ENCODE measurements around the gene KIF4A.
"Not testable (repeated sequence)": the region's sequence is repeated elsewhere in the genome, so short reads cannot be mapped to it uniquely, and the experiment has no call there.

The KIF4A gene

DNA sequence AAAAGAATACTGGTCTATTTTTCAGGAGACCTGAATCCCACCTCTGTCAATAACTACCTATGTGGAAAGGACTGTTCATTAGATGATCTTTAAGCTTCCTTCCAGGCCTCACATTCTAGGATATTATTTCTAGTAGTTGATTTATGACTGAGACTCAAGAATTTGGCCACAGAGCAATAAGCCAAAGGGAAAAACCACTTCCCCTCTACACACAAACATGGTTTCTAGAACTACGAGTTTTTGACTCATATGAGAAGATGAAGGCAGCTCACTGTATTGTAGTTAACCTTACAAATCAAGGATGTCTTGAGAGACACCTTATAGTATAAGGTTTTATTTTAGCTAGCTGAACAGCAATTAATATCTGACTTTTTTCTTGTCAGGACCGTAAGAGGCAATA is 96.3 kb downstream of the KIF4A start:
- no peak for DNase-seq (ENCODE audit: low read depth in 2 of 2)

DNA sequence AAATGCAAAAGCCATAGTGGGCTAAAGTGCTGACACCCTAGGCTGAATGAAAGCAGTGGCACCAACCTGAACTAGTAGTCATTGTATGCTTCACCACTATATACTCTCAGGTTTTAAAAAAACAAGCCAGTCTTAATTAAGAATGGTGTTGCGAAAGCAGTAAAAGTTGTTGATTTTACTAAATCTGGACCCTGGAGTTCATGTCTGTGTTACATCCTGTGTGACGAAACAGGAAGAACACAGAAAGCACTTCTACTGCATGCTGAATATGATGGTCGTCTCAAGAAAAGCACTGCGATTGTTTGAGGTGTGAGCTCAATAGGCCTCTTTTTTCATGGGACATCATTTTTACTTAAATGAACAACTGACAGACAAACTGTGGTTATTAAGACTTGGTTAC is 109.0 kb downstream of the KIF4A start:
- DNase-seq (ENCODE audit: low read depth in 2 of 2): peak in 1 of 2 experiments; percentile 5

DNA sequence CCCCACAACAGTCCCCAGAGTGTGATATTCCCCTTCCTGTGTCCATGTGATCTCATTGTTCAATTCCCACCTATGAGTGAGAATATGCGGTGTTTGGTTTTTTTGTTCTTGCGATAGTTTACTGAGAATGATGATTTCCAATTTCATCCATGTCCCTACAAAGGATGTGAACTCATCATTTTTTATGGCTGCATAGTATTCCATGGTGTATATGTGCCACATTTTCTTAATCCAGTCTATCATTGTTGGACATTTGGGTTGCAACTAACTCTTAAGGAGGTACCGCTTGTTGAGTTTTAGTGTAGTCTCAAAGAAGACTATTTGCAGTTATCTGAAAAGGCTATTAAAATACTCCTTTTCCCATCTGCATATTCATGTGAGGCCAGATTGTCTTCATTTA is 110.3 kb downstream of the KIF4A start:
- not testable (repeated sequence) for DNase-seq (ENCODE audit: low read depth in 2 of 2)

DNA sequence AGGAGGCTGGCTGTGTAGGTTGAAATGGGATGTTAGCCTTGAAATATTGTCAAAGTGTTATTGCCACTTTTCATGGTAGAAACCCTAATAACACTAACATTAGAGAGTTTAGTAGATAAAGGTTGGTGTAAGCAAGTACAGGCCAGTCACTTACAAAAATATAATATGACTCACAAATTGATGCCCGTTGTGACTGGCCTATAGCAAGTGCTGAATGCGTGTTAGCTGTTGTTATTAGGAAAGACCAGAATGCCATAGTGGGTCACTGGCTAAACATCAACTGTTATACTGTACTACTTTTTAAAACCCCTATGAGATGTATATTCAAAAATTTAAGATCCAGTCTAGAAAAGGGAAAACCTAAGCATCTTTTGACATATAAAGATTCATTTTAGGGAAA is 112.8 kb downstream of the KIF4A start:
- no peak for DNase-seq (ENCODE audit: low read depth in 2 of 2)

DNA sequence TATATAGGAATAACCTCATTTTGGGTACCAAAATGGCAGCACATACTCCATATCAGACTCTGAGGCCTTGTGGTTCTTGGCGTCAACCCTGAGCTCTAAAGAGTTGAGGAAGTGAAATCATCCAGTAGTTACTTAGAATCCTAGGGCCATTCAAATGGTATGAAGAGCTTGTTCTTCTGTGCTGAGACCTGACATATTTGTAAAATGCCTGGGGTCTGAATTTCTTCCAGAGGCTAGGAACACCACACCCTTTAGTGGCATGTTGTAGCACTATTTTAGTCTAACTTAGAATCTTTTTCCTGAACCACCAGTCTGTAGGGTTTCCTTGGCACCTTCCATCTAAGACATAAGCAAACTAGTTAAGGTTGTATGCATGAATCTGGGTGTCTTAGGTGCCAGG is 115.1 kb downstream of the KIF4A start:
- no peak for DNase-seq (ENCODE audit: low read depth in 2 of 2)

DNA sequence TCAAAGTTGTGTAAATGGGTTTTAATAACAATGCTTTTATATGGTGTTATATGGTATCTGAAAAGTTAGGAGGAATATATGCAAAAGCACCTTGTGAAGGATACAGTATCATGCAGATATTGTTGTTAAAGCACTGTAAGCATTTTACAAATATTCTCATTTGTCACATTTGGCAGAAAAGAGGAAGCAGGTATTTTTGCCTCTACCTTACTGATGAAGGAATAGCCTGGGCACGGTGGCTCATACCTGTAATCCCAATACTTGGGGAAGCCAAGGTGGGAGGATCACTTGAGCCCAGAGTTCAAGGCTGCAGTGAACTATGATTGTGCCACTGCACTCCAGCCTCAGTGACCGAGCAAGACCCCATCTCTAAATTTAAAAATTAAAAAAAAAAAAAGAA is 121.0 kb downstream of the KIF4A start:
- no peak for DNase-seq (ENCODE audit: low read depth in 2 of 2)

DNA sequence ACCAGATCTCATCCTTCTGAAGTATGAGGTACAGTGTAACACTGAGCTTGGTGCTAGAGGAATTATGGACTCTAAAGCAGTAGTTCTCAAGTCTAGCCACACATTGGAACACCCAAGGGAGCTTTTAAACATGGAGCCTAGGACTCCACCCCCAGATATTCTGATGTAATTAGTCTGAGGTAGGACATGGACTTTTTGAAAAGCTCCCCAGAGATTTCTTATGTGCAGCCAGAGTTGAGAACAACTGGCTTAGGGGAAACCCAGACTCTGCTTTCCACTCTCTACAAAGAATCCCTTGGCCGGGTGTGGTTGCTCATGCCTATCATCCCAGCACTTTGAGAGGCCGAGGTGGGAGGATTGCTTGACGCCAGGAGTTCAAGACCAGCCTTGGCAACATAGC is 121.6 kb downstream of the KIF4A start:
- DNase-seq (ENCODE audit: low read depth in 2 of 2): no peak

DNA sequence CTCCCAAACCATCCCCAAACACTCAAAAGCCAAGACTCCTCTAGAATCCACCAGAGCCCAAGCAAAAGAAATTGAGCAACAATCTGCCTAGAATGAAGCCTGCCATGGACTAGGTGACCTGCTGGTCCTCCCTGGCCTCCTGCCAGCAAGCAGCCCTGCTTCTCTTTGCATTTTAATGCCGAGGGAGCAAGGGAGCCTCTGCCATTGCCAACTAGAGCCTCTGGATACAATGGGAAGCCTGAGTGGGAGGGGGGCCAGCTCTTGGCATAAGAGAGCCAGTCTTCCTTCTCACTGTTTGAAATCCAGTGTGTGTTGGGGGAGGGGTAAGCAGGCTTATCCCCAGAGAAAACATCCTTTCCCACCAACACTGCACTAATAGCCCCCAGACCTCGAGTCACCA is 131.7 kb downstream of the KIF4A start:
- DNase-seq (ENCODE audit: low read depth in 2 of 2): no peak

DNA sequence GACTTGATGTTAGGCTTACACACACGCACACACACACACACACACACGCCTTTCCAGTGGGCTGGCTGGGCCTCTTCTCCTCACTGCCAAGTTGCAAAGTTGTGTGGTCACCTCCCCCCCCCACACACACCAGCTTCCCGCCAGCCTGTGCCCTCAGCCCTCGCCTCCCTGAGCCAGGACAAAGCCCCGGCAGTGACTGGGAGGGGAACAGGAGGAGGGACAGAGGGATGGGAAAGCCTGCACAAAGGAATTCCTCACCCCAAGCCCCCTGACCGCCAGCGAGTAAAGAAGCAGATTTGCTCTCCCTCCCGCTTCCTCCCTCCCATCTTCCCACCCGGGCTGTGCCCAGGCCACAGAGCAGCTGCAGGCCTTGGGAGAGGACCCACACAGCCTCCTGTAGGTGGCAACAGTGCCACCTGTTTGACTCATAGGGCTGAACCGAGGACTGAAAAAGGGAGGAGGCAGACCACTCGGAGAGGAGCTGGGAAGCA is 133.0 kb downstream of the KIF4A start, which contains the start of gene GDPD2:
Gene GDPD2, plus strand, starts transcription at position 464 of the 491 bp plus-strand sequence. CDS start 1,671 bp downstream, outside the sequence.
- no peak for DNase-seq (ENCODE audit: low read depth in 2 of 2)

DNA sequence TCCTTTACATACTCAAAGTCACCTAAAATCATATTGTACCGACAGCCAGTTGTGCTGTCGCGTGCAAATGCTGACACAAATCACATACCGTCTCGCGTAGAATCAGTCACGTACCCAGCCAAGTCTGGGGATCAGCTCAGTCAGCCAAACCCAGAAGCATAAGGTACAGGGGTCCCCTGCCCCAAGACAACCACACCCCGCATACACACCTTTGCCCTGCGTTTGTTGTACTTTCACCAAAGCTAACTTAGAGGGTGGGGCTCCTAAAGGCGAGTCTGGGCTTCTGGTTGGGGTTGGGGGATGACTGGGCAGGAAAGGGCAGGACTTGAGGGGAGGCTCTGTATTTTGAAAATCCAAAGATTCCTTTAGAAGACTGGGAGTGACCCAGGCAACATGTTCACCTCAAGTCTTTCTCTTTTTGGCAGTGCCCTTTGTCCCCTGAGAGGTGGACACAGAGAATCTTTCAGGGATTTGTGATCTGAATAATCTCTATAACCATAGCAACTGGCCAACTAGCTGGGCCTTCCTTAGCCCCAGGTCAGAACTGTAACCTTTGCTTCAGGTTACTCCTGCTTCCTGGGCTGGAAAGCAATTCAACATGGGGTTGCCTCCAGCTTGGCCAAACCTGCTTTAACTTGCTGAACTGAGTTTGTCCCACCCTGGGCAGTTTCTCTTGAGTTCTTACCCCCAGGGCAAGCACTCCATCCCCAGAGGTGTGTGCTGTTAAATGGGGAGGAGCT is 134.2 kb downstream of the KIF4A start:
- DNase-seq (ENCODE audit: low read depth in 2 of 2): no peak

DNA sequence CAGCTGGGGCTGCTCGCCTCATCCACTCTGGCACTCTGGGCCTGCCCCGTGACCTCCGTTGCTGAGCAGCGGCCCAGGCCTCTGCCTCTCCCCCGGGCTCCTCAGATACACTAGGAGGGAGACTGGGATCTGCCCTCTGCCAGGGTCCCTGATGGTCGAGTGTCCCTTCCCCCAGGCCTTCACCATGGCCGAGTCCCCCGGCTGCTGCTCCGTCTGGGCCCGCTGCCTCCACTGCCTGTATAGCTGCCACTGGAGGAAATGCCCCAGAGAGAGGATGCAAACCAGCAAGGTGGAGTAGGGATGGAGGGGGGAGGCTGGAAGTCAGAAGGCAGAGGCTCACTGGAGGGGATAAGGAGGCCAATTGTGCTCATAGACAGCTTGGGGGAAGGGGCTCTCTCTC is 134.9 kb downstream of the KIF4A start:
- no peak for DNase-seq (ENCODE audit: low read depth in 2 of 2)

DNA sequence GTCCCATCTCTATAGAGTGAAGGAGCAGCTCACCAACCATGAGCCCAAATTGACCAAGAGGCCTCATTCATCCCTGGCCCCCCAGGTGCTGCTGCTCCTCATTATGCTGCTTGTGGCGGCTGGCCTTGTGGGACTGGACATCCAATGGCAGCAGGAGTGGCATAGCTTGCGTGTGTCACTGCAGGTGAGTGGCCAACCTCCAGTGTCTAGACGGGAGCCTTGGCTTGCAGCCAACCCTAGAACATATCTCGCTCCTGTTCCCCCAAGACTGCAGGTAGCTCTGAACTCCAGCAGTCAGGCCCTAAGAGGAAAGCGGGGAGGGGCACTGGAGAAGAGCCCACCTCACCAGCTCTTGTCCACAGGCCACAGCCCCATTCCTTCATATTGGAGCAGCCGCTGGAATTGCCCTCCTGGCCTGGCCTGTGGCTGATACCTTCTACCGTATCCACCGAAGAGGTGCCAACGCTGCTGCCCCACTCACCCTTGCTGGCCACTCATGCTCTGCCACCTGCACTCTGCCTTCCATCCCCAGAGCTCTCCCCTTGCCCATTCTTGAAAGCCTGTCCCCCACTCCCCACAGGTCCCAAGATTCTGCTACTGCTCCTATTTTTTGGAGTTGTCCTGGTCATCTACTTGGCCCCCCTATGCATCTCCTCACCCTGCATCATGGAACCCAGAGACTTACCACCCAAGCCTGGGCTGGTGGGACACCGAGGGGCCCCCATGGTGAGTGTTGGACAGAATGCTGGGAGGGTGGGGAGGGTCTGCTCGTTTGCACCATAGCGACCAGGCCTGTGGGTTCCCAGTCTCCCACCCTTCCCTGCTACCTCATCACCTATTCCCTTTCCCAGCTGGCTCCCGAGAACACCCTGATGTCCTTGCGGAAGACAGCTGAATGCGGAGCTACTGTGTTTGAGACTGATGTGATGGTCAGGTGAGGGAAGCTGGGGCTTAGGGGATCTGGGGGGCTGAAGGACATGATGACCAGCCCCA is 136.7 kb downstream of the KIF4A start:
- DNase-seq (ENCODE audit: low read depth in 2 of 2): no peak

DNA sequence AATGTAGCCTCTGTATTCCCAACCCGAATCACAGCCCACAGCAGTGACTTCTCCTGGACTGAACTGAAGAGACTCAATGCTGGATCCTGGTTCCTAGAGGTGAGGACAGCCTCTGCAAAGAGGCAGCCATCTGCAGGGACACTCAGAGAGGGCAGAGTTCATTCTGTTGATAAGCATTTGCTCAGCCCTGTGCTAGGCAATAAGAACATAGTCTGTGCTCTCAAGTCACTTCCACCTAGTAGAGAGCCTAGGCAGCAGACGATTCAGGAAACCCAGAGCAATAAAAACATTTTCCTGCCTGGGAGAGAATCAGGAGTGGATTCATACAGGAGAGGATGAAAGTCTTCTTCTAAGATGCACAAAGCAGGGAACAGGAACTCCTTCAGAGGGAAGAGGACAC is 137.5 kb downstream of the KIF4A start:
- no peak for DNase-seq (ENCODE audit: low read depth in 2 of 2)

DNA sequence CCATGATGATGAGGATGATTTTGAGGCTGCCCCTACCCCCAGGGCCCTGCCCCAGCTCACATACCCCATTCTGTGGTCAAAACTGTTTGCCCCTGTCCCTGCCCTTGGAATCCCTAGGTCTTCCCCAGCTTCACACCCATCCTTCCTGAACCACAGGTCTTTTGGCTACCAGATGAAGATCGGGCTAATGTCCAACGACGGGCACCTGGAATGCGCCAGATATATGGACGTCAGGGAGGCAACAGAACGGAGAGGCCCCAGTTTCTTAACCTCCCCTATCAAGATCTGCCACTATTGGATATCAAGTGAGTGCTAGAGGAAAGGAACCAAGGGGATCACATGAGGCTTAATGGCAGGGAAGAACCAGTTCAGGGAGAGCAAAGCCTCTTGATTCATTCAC is 139.9 kb downstream of the KIF4A start:
- no peak for DNase-seq (ENCODE audit: low read depth in 2 of 2)

DNA sequence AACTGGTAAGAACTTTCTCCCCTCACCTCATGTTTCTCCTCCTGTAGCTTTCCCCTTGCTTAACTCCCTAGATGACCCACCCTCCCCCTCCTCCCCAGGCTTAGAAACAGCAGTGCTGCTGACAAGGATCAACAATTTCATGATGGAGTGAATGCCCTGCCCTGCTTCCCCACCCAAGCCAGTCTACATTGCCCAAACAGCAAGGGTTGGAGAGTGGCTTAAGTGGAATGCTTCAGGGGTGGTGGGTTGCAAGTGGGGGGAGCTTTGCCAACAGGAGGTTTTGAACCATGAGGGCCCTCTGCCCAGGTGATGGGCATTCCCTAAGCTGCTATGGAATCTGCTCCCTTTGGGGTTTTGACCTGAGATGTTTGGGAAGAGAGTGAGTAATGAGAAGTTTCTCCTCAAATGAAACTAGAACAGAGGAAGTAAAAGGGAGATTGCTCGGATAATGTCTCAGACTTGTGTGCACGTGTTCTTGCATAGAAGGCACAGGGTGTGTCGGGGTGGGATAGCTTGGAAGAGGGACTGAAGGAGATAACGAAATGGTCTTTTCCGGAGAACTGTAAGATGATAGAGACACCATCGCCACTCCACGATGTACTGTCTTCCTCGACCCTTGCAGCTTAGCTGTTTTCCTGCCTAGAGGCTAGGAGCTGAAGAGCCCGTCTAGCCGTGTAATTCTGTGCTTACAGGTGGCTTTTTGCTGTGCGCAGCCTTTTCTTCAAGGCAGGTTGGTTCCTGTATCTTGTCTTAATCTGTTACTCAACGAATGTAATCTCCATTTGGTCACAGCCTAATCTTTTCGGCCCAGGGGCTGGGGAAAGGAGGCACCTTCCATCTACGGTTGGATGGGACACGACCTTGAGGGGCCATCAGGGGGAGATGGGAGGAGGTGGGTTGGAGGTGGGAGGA is 143.3 kb downstream of the KIF4A start:
- no peak for DNase-seq (ENCODE audit: low read depth in 2 of 2)

DNA sequence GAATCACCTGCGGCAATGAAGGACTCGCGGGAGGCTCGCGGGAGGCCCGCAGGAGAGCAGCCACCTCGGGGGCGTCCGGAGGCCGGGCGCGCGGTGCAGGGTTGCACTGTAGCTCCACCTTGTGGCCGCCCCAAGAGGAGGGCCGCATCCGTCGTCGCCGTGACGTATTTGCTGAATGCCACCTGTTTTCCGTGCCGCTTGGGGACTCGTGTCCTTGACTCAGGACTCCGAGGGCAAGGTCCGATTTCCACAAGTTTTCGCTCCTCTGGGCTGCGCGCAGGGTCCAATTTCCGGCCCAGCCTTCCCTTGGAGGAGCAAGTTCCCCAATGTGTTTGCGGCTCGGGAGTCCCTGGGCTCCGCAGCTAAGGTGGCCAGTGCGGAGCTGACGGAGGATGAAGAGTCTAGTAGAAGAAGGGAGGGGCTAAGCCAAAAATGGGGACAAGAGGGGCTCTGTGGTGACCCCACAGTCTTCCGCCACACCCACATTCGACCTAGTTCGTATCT is 144.0 kb downstream of the KIF4A start:
- no peak for DNase-seq (ENCODE audit: low read depth in 2 of 2)

DNA sequence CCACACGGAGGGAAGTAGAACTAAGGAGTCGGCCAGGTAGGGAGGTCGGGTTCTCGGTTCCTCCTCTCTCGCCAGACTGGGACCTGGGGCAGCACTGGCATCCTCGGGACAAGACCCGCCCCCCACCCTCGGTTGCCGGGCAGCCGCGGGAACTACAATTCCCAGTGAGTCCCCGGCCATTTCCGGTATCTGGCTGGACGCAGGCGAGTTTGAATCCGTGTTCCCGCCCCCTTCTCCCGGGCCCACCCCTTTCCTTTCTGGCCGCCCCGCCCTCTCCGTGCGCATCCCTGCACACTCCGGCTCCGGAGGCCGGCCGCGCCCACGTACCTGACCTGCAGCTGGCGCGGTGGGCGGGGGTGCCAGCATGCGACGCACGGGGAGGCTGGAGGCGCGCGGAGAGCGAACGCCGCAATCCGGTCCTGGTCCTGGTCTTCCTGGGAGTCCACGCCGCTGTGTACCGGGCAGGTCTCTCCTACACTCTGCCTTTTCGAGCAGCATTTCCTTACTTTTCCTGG is 144.5 kb downstream of the KIF4A start:
- DNase-seq (ENCODE audit: low read depth in 2 of 2): peak; percentile 32 to 41

DNA sequence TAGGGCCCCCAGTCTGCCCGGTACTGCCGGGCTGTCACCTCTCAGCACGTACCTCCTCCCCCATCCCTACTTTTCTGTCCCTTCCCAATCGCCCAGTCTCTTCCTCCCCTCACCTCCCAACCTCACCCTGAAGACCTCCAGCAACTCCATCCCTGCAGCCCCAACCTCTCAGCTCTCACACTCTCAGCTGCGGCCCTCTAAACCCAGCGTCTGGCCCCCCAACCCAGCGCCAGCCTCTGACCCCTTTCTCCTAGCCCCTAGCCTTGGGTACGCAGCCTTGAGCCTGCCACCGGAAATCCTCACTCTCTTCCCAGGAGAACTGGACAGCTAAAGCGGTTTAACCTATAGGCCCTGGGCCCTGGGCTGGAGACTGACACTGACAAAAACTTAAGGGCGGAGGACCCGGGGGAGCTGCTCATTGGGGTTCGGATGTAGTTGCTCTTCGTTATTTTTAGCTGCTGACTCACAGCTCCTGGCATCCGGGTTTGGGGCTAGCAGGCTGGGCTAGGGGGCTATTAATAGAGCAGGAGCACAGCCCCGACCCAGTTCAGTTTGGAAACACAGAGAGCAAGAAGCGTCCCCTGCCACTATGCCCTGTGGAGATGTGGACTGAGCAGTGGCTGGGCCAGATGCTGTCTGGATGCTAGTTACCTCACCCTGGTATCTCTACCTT is 145.1 kb downstream of the KIF4A start:
- no peak for DNase-seq (ENCODE audit: low read depth in 2 of 2)

DNA sequence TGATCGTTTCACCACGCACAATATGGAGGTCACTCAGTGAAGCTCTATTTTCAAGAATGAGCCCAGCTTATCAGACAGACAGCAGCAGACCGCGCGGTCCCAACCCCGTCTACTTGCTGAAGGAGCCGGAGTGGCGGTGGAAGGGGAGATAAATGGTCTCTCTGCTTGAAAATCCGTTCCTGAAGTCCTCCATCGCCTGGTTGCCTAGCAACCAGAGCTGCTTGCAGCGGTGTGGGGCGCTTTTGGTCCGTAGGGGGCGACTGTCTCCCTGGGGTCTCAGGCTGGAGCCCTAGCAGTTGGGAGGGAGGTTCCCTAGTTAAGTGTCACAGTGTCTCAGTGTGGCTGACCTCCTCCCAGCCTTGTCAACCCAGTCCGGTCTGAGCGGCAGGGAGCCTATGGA is 146.4 kb downstream of the KIF4A start:
- DNase-seq (ENCODE audit: low read depth in 2 of 2): no peak

DNA sequence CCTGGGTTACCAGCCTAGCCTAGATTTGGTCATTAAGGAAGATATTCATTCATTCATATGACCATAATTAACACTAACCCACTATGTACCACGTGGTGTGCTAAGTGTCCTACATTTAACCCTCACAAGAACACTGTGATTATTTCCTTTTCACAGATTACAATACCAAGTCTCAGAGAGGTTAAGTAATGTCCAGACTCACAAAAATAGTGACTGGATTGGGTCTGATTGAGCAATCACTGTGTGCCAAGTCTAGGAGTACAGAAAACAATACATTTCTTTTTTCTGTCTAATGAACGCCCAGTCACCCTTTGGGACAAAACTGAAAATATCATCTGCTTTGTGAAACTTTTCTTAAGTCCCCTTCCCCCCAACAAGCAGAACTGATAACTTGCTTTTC is 147.1 kb downstream of the KIF4A start:
- DNase-seq (ENCODE audit: low read depth in 2 of 2): no peak

Measured in fibroblast of skin of left biceps (primary cell).